B cell (primary cell): ENCODE results near the gene ATP6V1C2. TPM values are rescaled to one million over a fixed set of nuclear protein-coding genes. Genes with fewer than 3 reads are reported as not detected.

ENCODE experiments used
- ATAC-seq: fragments of 200-7000 bp; cut with Tn5 transposase; one replicate; pipeline ENCODE4 v1.10.0; 2021; ENCODE audit warnings: low read depth, mild to moderate bottlenecking, moderate number of reproducible peaks, moderate library complexity
- CTCF ChIA-PET: fragments of 350-600 bp; sonication (Branson Sonifier 250); formaldehyde crosslinking; loops from one replicate; lab custom pipeline; 2021; ENCODE audit warnings: antibody characterized with exemption, inconsistent platforms; lab: Charles Lee
- POLR2A ChIA-PET: fragments of 350-600 bp; sonication (Branson Sonifier 250); formaldehyde crosslinking; loops from one replicate; lab custom pipeline; 2021; ENCODE audit warnings: antibody characterized with exemption; lab: Charles Lee
- DNase-seq: peaks from one replicate; pipeline ENCODE4 v3.0.0; 2013
- H2AFZ ChIP-seq: 2 replicates; pipeline ENCODE4 v1.6.1; 2012; ENCODE audit warnings: mild to moderate bottlenecking, low read depth, low read length; ENCODE audit not compliant: insufficient read depth, poor library complexity, severe bottlenecking
- H3K27ac ChIP-seq, 2 donors: 1 replicate in 1 of 2; 2 replicates in 1 of 2; pipeline ENCODE4 v1.5.1; 2012 to 2013; ENCODE audit warnings: low read length in 2 of 2, mild to moderate bottlenecking in 2 of 2, moderate library complexity in 1 of 2
- H3K27me3 ChIP-seq, 4 experiments: fragments of 200-600 bp in 1 of 4; sonication (generic) in 1 of 4; replicated peaks in 1 of 4; 1 replicate in 2 of 4; 2 replicates in 2 of 4; pipeline versions ENCODE4 v1.6.1 to v1.7.0; 2013 to 2016; ENCODE audit warnings: low read length in 3 of 4, mild to moderate bottlenecking in 2 of 4, mixed read lengths in 1 of 4, moderate library complexity in 1 of 4; ENCODE audit not compliant: insufficient read depth in 4 of 4, control insufficient read depth in 3 of 4; ENCODE audit errors: control extremely low read depth in 1 of 4
- H3K36me3 ChIP-seq, 2 experiments: replicated peaks in 1 of 2; 1 replicate in 1 of 2; 2 replicates in 1 of 2; pipeline versions ENCODE4 v1.6.1 to v1.7.1; 2013; ENCODE audit warnings: low read length in 1 of 2; ENCODE audit not compliant: insufficient read depth in 2 of 2, control insufficient read depth in 1 of 2; ENCODE audit errors: control extremely low read depth in 1 of 2, extremely low read depth in 1 of 2
- H3K4me1 ChIP-seq, 2 donors: fragments of 200-600 bp in 1 of 2; sonication (generic) in 1 of 2; 1 replicate in 1 of 2; 2 replicates in 1 of 2; pipeline versions ENCODE4 v1.5.1 to v1.6.1; 2013 to 2017; ENCODE audit warnings: low read length in 2 of 2; ENCODE audit not compliant: control insufficient read depth in 2 of 2, insufficient read depth in 2 of 2
- H3K4me2 ChIP-seq: replicated peaks from 2 replicates; pipeline ENCODE3; 2012; ENCODE audit warnings: mild to moderate bottlenecking, low read depth, low read length; ENCODE audit not compliant: poor library complexity, severe bottlenecking
- H3K4me3 ChIP-seq, 5 experiments: fragments of 200-600 bp in 1 of 5; sonication (generic) in 1 of 5; 1 replicate in 3 of 5; 2 replicates in 2 of 5; pipeline versions ENCODE4 v1.5.1 to v1.7.0; 2011 to 2016; ENCODE audit warnings: low read length in 4 of 5, mild to moderate bottlenecking in 4 of 5, low read depth in 2 of 5, control low read depth in 1 of 5, moderate library complexity in 1 of 5; ENCODE audit not compliant: insufficient read depth in 1 of 5; ENCODE audit errors: control extremely low read depth in 1 of 5, extremely low read depth in 1 of 5
- H3K79me2 ChIP-seq: fragments of 200-600 bp; sonication (generic); one replicate; pipeline ENCODE4 v1.6.0; 2016; ENCODE audit warnings: low read length; ENCODE audit not compliant: control insufficient read depth, insufficient read depth
- H3K9ac ChIP-seq: fragments of 200-600 bp; sonication (generic); 2 replicates; pipeline ENCODE4 v1.6.1; 2017; ENCODE audit warnings: mild to moderate bottlenecking, low read length, moderate library complexity
- H3K9me3 ChIP-seq, 3 donors: one replicate each; pipeline versions ENCODE4 v1.6.1 to v1.7.1; 2013; ENCODE audit warnings: low read length in 2 of 3; ENCODE audit not compliant: control insufficient read depth in 2 of 3, insufficient read depth in 1 of 3; ENCODE audit errors: control extremely low read depth in 1 of 3
- H4K20me1 ChIP-seq: 2 replicates; pipeline ENCODE4 v1.6.0; 2012; ENCODE audit warnings: mild to moderate bottlenecking, low read length; ENCODE audit not compliant: insufficient read depth, control insufficient read depth, poor library complexity, severe bottlenecking
- H3K27ac Mint-ChIP-seq: one replicate; pipeline ENCODE4 v1.8.0; 2021; ENCODE audit warnings: mixed read lengths
- H3K27me3 Mint-ChIP-seq: one replicate; pipeline ENCODE4 v1.8.0; 2021; ENCODE audit warnings: mixed read lengths
- H3K4me1 Mint-ChIP-seq: one replicate; pipeline ENCODE4 v1.8.0; 2021; ENCODE audit warnings: mixed read lengths
- H3K4me3 Mint-ChIP-seq: one replicate; pipeline ENCODE4 v1.8.0; 2021; ENCODE audit warnings: mixed read lengths
- H3K9me3 Mint-ChIP-seq: one replicate; pipeline ENCODE4 v1.8.0; 2022; ENCODE audit warnings: mixed read lengths; ENCODE audit not compliant: insufficient read depth
- CTCF ChIP-seq: fragments of 200-600 bp; IDR thresholded peaks from one replicate; pipeline ENCODE4 v1.8.0; 2022; ENCODE audit warnings: antibody characterized with exemption, mild to moderate bottlenecking
- EZH2 ChIP-seq: IDR thresholded peaks from 2 replicates; pipeline ENCODE4 v1.6.1; 2012; ENCODE audit warnings: borderline replicate concordance, low read depth, mild to moderate bottlenecking, moderate library complexity, low read length; ENCODE audit not compliant: insufficient read depth, poor library complexity, severe bottlenecking
- WGBS: methylation state at CpG from one replicate; pipeline ENCODE4 v1.1.5; 2013; ENCODE audit warnings: missing lambda C conversion rate; ENCODE audit not compliant: insufficient coverage; 5-methylcytosine and 5-hydroxymethylcytosine counted together
- intact Hi-C: fragments of 100-400 bp; cut with micrococcal nuclease; formaldehyde crosslinking; loops from one replicate; pipeline ENCODE4 v1.10.0; 2022
- polyA plus RNA-seq: library from polyadenylated mRNA; depleted of rRNA; stranded (reverse); fragments of >200 nt; gene quantifications from 2 replicates; pipeline ENCODE4 v1.2.3, GENCODE V29; 2012
- total RNA-seq, 2 donors: library from RNA; stranded (reverse); fragments of 120-200 nt in 1 of 2; gene quantifications; 1 replicate in 1 of 2; 2 replicates in 1 of 2; pipeline versions ENCODE4 v1.2.3 to v1.2.4, GENCODE V29; 2013 to 2022

ATP6V1C2 gene
- total and polyA plus RNA-seq, 2 donors (not counting 1 experiment from before 2014, with no cell fraction given) = 0.54 to 4.4 TPM

- no peak for DNase-seq
- TF ChIP-seq EZH2 (no peak), CTCF (no peak)
- no peak overlapping the region for H3K4me2 ChIP-seq
- no peak for ATAC-seq
- intact Hi-C loops = no loop called here
- no peaks in the 10 kb centered on the region for H3K9me3 ChIP-seq
- H3K27me3 Mint-ChIP-seq = peaks cover 24% of the 10 kb centered on the region
- H3K9me3 Mint-ChIP-seq = no peaks in the 10 kb centered on the region
- ChIA-PET POLR2A (no interaction called here), CTCF (no interaction called here)
- H3K27ac Mint-ChIP-seq = no peak overlapping the region
- H3K4me3 Mint-ChIP-seq = no peak overlapping the region
- H3K4me3 ChIP-seq = no peak overlapping the region
- 50% methylated on average over 1 of the region's 2 CpGs for WGBS
- H3K27ac ChIP-seq = no peak overlapping the region
- H3K27me3 ChIP-seq = peaks cover 0 to 13% (median 11%) of the 10 kb centered on the region in 4 experiments
- H4K20me1 ChIP-seq = no peaks in the 10 kb centered on the region
- H2AFZ ChIP-seq = no peak overlapping the region
- no peak overlapping the region for H3K9ac ChIP-seq
- H3K4me1 ChIP-seq = peaks cover 9 to 13% of the 10 kb centered on the region in 2 donors
- H3K4me1 Mint-ChIP-seq = peaks cover 11% of the 10 kb centered on the region
- no peaks in the 10 kb centered on the region for H3K79me2 ChIP-seq
- no peaks in the 10 kb centered on the region for H3K36me3 ChIP-seq
These were observed 4.8 kb upstream of the ATP6V1C2 start for GRCh38 chr2:10716581-10716980.

DNA sequence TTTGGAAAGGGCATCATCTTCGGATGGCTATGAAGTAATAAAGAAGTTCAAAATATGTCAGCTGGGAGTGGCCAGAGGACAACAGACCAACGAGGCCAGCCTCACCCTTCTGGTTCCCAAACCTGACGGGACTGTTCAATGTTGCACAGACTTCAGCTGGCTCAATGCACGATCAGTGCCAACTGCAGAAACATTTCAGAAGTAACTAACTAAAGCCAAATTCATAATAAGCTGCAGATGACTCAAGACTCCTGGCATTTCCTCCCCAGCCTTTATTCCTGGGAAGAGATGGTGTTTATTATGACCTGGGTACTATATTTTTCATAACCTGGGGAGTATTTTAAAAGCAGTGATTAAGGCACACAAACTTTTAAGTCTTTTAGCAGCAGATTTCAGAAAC, 3.8 kb upstream of the ATP6V1C2 start:
- Histone ChIP-seq H3K4me1 (peaks cover 16 to 19% of the 10 kb centered on the region in 2 donors), H2AFZ (no peak overlapping the region), H3K4me2 (no peak overlapping the region), H3K9me3 (peaks cover 0 to 5% (median 0%) of the 10 kb centered on the region in 3 donors), H3K27ac (no peak overlapping the region), H3K9ac (no peak overlapping the region), H3K79me2 (no peaks in the 10 kb centered on the region), H3K4me3 (no peak overlapping the region), H3K27me3 (peaks cover 0 to 23% (median 19%) of the 10 kb centered on the region in 4 experiments), H3K36me3 (no peaks in the 10 kb centered on the region), H4K20me1 (no peaks in the 10 kb centered on the region)
- no peak for TF ChIP-seq EZH2
- no peak for TF ChIP-seq CTCF
- intact Hi-C loops = no loop called here
- CTCF ChIA-PET = no interaction called here
- Mint-ChIP-seq H3K4me1 (peaks cover 14% of the 10 kb centered on the region), H3K27me3 (peaks cover 22% of the 10 kb centered on the region), H3K4me3 (no peak overlapping the region), H3K9me3 (no peaks in the 10 kb centered on the region), H3K27ac (no peak overlapping the region)
- WGBS = 89% methylated on average over 3 of the region's 4 CpGs
- POLR2A ChIA-PET = no interaction called here
- DNase-seq (no peak), ATAC-seq (no peak)
